Astrocyte of the hippocampus (primary cell): ENCODE data around the gene ADAMTSL4.

Experiments
- DNase-seq: peaks from one replicate; pipeline ENCODE4 v3.0.0; 2011; ENCODE audit warnings: low read depth, low spot score

The ADAMTSL4 gene

GRCh38 chr1:150555198-150555970 is 6.2 kb downstream of the ADAMTSL4 start:
- peak; percentile 3 for DNase-seq

DNA sequence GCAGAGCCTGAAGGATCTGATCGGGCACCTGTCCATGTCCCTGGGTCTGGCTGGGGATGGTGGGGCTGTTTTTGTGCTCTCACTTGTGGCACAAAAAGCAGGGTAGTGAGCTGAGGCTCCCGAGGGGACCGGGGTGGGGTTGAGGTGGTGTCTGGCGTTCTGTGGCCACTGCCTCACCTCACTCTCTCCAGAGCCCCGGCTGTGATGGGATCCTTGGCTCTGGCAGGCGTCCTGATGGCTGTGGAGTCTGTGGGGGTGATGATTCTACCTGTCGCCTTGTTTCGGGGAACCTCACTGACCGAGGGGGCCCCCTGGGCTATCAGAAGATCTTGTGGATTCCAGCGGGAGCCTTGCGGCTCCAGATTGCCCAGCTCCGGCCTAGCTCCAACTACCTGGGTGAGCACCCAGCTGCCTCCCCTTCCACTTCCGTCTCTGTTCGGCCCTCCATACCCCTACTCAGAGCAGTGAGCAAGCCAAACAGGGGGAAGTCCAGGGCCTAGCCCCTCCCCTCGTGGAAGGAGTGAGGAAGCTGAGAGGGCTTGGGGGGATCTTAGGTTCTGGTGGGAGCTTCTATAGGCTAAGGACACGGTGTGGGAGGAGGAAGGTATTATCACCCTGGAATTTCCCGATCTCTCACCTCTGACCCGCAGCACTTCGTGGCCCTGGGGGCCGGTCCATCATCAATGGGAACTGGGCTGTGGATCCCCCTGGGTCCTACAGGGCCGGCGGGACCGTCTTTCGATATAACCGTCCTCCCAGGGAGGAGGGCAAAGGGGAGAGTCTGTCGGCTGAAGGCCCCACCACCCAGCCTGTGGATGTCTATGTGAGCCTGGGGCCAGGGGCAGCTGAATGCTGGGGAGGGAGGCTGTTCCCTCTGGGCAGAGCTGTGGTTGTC is 7.0 kb downstream of the ADAMTSL4 start:
- peak; percentile 2 for DNase-seq

- DNase-seq = peak; percentile 1
Measured at GRCh38 chr1:150557065-150557600, 7.9 kb downstream of the ADAMTSL4 start.

GRCh38 chr1:150557813-150558212 is 8.6 kb downstream of the ADAMTSL4 start:
- DNase-seq = peak; percentile 7

DNA sequence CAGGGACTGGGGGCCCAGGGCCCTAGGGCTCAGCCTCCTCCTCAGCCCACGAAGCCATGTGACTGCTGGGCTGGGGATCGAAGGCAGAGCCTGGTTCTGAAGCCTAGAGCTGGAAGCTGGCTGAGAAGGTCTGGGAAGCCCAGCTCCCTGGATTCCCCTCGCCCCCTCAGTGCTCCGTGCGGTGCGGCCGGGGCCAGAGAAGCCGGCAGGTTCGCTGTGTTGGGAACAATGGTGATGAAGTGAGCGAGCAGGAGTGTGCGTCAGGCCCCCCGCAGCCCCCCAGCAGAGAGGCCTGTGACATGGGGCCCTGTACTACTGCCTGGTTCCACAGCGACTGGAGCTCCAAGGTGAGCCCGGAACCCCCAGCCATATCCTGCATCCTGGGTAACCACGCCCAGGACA is 9.1 kb downstream of the ADAMTSL4 start:
- peak; percentile 10 for DNase-seq

DNA sequence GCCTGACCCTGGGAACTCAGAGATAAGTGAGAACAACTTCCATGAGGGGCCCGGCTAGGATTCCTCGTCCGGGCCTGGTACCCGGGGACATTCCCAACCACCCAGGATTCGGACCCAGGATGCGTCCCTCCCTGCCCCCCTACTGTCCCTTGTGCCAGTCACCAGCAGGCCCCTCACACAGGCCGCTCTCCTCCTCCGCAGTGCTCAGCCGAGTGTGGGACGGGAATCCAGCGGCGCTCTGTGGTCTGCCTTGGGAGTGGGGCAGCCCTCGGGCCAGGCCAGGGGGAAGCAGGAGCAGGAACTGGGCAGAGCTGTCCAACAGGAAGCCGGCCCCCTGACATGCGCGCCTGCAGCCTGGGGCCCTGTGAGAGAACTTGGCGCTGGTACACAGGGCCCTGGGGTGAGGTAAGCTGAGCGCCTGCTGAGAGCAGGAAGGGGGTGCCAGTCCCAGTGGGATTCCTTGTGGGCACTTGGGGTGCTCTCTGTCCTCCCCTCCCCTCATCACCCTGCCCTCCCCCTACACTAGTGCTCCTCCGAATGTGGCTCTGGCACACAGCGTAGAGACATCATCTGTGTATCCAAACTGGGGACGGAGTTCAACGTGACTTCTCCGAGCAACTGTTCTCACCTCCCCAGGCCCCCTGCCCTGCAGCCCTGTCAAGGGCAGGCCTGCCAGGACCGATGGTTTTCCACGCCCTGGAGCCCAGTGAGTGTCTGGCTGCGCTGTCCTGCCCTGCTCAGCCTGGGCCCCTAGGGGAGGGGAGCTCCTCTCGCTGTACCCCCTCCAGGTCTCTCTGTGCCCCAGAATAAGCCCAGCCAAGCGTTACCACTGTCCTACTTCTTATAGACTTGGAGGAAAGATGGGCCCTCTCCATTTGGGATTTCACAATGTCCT is 9.8 kb downstream of the ADAMTSL4 start:
- DNase-seq = peak; percentile 14

DNA sequence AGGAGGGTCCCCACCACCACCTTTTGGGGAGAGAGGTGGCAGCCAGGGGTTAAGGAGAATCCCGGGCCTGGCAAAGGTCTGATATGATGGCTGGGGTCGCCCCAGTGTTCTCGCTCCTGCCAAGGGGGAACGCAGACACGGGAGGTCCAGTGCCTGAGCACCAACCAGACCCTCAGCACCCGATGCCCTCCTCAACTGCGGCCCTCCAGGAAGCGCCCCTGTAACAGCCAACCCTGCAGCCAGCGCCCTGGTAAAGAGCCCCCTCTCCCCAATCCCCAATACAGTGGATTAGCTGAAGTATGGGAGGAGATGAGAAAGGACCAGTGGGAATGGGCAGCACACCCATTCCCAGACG is 10.4 kb downstream of the ADAMTSL4 start:
- DNase-seq = peak; percentile 7

- peak; percentile 83 for DNase-seq
Measured at GRCh38 chr1:150560011-150560438, 10.8 kb downstream of the ADAMTSL4 start.

- peak; percentile 93 for DNase-seq
Measured at GRCh38 chr1:150560576-150561253, 11.5 kb downstream of the ADAMTSL4 start.

DNA sequence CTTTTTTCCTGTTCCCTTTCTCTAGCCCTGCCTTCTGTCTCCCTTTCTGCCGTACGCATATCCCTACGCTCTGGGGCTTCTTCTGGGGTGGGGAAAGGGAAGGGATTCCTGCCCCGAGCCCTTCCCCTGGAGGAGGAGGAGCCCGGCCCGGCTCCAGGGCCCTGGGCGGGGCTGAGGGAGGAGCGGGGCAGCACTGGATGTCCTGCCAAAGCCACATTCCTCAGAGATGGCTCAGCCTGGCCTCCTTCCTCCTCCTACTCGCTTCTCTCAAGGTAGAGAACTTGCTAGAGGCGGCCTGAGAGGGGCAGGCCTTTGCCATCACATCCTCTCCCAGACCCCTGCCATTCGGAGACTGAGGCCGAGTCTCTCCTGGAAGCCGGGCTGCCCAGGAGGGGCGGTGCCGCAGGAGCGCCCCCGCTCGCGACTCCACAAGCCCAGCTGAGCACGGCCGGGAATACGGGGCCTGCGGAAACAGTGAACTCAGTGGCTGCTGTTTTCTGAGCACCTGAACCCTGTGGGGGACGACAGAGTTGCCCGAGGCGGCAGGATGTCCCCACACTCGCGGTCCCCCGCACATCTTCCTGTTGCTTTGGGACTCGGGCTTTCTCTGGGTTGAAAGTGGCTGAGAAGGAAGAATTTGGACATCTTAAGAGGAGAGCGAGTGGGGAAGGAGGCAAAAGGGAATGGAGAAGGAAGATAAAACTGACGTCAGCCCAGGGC is 12.2 kb downstream of the ADAMTSL4 start:
- DNase-seq = peak; percentile 99

DNA sequence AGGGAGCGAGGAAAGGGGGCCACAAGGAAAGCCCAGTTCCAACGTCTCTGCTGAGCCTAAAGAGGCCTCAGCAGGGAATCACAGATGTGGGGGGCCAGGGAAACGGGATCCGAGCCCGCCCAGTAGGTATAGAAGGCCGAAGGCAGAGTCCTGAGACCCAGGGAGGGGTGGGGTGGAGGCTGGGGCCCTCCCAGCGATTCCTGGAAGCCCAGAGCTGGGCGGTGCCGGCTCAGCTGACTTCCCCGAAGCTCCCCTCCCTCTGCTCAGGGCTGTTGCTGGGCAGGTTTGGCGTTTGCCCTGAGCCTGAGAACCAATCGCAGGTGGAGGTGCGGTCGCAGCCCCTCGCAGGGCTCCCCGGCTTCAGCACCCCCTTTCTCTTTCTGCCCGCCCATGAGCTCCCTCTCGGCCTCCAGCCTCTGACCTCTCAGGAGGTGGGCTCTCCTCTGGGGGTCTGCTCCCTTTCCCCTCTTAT is 12.8 kb downstream of the ADAMTSL4 start:
- peak; percentile 98 for DNase-seq

- DNase-seq = peak; percentile 43
Measured at GRCh38 chr1:150562446-150563339, 13.5 kb downstream of the ADAMTSL4 start.

DNA sequence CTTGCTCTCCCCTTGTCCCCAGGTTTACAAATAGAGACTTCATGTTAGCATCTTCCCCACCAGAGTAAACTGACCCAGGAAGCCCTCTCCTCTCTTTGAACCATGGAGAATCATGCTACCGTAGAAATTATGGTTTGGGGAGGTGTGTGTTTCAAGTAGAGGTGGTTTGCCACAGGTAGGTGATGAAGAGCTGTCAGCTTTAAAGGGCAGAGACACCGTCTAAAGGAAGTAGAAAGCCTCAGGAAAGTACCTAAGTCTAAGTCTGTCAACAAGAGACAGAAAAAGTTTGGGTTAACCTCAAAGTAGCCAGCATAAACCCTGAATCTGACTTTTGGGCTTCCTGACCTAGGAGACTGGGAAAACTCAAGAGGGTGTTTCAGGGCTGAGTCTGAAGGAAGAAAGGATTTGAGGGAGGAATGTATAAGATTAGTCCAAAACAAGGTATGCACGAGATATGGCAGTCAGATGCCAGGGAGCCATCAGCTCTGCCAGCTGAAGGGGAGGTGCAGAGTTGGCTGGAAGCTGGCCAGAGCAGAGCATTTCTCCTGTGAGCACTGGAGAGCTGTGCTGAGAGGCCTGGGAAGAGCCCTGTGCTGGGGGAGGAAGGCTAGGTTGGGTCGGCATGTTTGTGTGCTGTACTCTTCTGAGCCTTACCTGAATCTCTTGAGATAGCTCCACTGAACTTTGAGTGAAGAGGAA is 14.3 kb downstream of the ADAMTSL4 start:
- DNase-seq = peak; percentile 83

- DNase-seq = peak; percentile 29
Measured at GRCh38 chr1:150564051-150564991, 15.1 kb downstream of the ADAMTSL4 start.

DNA sequence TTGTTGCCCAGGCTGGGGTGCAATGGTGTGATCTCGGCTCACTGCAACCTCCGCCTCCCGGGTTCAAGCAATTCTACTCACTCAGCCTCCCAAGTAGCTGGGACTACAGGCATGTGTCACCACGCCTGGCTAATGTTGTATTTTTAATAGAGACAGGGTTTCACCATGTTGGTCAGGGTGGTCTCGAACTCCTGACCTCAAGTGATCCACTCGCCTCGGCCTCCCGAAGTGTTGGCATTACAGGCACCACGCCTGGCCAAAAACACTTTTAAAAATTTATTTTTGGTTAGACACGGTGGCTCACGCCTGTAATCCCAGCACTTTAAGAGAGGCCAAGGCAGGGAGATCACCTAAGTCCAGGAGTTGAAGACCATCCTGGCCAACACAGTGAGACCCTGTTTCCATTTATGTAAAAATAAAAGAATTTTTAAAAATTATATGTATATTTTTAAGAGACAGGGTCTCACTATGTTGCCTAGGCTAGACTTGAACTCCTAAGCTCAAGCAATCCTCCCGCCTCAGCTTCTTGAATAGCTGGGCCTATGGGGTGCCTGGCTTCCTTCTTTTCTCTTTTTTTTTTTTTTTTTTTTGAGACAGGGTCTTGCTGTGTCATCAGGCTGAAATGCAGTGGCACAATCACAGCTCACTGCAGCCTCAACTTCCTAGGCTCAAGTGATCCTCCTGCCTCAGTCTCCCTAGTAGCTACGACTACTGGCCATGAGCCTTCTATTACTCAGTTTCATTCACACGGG is 16.2 kb downstream of the ADAMTSL4 start:
- DNase-seq = peak; percentile 11

GRCh38 chr1:150566589-150567340 is 17.6 kb downstream of the ADAMTSL4 start:
- DNase-seq = peak; percentile 30
